ENCODE data around the gene MYL4. TPM values are rescaled to one million over a fixed set of nuclear protein-coding genes. Genes with fewer than 3 reads are reported as not detected.
"Not testable (repeated sequence)": the region's sequence is repeated elsewhere in the genome, so short reads cannot be mapped to it uniquely, and the experiment has no call there.

Gene MYL4
- polyA plus RNA-seq, 10 donors = 923 to 1,786 (median 1,417) TPM

- DNase-seq = peak in 1 of 3 donors; percentile 95
Measured at GRCh38 chr17:47267354-47267828, 58.2 kb downstream of the MYL4 start.

- DNase-seq = not testable (repeated sequence)
Measured at GRCh38 chr17:47268964-47269363, 59.8 kb downstream of the MYL4 start.

GRCh38 chr17:47269561-47270280 lies 60.6 kb downstream of the MYL4 start:
- DNase-seq = not testable (repeated sequence)

GRCh38 chr17:47270946-47271705 lies 62.0 kb downstream of the MYL4 start:
- no peak for DNase-seq

GRCh38 chr17:47272491-47272890 lies 63.3 kb downstream of the MYL4 start:
- DNase-seq = no peak

GRCh38 chr17:47273245-47273644 lies 64.1 kb downstream of the MYL4 start:
- no peak for DNase-seq

Other genes with a start within 250 kb of the MYL4 start
- under 1 TPM in 7 of 10 donors, not detected in 3; 0.15 to 0.59 (median 0.32) TPM for gene RPRML, start 230.1 kb upstream of the MYL4 start, polyA plus RNA-seq (ENCODE audit: insufficient read length in 10 of 10)
- 10 to 100 TPM; 38.7 to 62.6 (median 52.7) TPM for gene CDC27, start 20.1 kb upstream of the MYL4 start, polyA plus RNA-seq (ENCODE audit: insufficient read length in 10 of 10)
- gene ITGB3, start 44.5 kb downstream of the MYL4 start, polyA plus RNA-seq (ENCODE audit: insufficient read length in 10 of 10) = 10 to 100 TPM; 12.8 to 20.9 (median 14.5) TPM
- gene EFCAB13, start 114.6 kb downstream of the MYL4 start, polyA plus RNA-seq (ENCODE audit: insufficient read length in 10 of 10) = 1 to 10 TPM; 1.9 to 8.5 (median 3.8) TPM

Measured in muscle of back (tissue), 11 donors.